Measurements from ENCODE around the gene FIGLA. TPM values are rescaled to one million over a fixed set of nuclear protein-coding genes. Genes with fewer than 3 reads are reported as not detected.
A peak's percentile ranks its signal among the peaks of the same experiment; 100 is the strongest.

Gene FIGLA
- total RNA-seq, 3 donors from 2014 or later = not detected

DNA sequence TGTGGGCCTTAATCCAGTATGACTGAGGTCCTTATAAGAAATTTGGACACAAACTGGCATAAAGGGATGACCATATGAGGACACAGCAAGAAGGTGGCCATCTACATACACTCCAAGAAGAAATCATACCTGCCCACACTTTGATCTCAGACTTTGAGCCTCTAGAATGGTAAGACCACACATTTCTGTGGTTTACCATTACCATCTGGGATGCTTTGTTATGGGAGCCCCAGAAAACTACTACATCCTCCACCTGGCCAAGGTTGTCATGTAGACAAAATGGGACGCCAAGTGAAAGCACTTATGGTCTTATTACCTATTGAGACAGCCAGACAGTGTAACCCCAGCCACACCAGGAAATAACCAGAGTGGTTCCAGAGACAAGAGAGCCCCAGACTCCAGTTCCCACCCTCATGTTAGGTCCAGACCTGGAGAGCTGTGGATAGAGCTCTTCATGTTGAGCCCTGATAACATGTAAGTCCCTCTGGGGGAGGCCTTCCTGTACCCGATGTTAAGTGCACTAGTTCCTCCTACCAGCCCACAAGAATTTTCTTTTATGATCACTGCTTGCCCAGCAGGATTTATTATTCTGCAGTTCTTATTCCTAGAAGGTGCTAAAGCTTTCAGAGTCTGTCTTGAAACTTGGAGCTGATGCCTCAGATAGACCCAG, 17.8 kb downstream of the FIGLA start:
- peaks cover 7% of the 10 kb centered on the region for H3K4me1 Mint-ChIP-seq (ENCODE audit: low read depth)
- ATAC-seq (no peak), DNase-seq (no peak)
- peaks cover 53% of the 10 kb centered on the region for H3K27me3 Mint-ChIP-seq (ENCODE audit: low read depth)
- peaks cover 2% of the 10 kb centered on the region for H3K36me3 Mint-ChIP-seq (ENCODE audit: insufficient read depth)
- H3K9me3 Mint-ChIP-seq = no peaks in the 10 kb centered on the region
- H3K4me3 Mint-ChIP-seq = no peak overlapping the region

DNA sequence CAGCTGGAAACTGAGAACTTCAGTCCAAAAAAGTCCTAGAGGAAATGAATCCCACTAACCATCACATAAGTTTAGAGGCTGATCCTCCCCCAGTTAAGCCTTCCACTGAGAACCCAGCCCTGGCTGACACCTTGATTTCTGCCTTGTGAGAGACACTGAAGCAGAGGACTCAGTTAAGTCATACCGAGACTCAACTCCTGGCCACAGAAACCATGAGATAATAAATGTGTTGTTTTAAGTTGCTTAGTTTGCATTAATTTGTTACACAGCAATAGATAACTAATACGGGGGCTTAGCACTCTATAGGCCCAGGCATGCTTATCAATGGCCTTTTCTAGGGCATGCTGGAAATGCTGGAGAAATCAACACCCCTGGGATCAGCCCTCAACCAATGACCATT, 19.0 kb downstream of the FIGLA start:
- DNase-seq = no peak
- no peak for ATAC-seq
- Mint-ChIP-seq H3K9me3 (no peaks in the 10 kb centered on the region), H3K27me3 (ENCODE audit: low read depth) (peaks cover 55% of the 10 kb centered on the region), H3K36me3 (ENCODE audit: insufficient read depth) (peaks cover 2% of the 10 kb centered on the region), H3K4me3 (no peak overlapping the region), H3K4me1 (ENCODE audit: low read depth) (peaks cover 12% of the 10 kb centered on the region)

DNA sequence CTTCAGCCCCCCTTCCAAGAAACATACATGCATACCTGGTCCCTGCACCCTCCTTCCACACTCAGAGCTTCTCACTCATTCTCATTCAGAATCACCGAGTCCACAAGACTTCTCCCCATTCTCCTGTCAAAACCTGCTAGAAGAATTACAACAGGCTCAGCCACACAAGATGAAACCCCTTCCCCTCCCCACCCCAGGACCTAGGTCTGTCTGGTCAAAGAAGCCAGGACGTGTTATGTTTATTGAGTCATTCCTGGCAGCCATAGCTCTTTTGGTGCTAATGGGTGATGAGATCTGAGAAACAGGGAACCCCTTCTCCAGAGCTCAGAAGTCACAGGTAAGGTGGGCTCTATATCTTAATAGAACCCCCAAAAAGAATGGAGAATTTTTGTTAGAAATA, 21.0 kb downstream of the FIGLA start:
- H3K4me1 Mint-ChIP-seq (ENCODE audit: low read depth) = peaks cover 14% of the 10 kb centered on the region
- no peaks in the 10 kb centered on the region for H3K9me3 Mint-ChIP-seq
- no peak overlapping the region for H3K4me3 Mint-ChIP-seq
- DNase-seq = no peak
- peaks cover 2% of the 10 kb centered on the region for H3K36me3 Mint-ChIP-seq (ENCODE audit: insufficient read depth)
- H3K27me3 Mint-ChIP-seq (ENCODE audit: low read depth) = peaks cover 61% of the 10 kb centered on the region
- no peak for ATAC-seq

DNA sequence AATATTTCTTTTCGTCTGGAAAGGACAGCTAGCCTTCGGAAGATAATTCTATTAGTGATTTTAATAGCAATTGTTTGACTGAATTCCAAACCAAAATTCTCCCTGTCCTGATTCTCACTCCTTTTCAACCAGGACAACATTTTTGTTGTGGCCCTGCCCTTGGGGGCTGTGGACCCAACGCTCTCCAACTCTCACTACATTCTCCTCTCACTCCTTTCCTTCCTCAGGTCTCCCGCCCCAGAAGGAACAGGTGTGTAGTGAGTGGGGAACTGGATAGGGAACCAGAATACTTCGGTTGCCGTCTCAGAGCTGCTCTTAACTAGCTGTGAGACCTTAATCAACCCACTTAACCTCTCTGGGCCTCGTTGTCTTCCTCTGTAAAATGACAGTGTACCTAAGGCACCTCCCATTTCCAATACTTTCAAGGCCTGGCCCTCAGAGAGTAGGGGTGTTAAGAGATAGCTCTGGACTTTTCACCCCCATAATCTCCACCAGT, 21.8 kb downstream of the FIGLA start:
- ATAC-seq = no peak
- peak overlapping the region; percentile 60 for H3K4me3 Mint-ChIP-seq
- H3K9me3 Mint-ChIP-seq = no peaks in the 10 kb centered on the region
- peaks cover 2% of the 10 kb centered on the region for H3K36me3 Mint-ChIP-seq (ENCODE audit: insufficient read depth)
- H3K4me1 Mint-ChIP-seq (ENCODE audit: low read depth) = peaks cover 14% of the 10 kb centered on the region
- peaks cover 57% of the 10 kb centered on the region for H3K27me3 Mint-ChIP-seq (ENCODE audit: low read depth)
- no peak for DNase-seq

DNA sequence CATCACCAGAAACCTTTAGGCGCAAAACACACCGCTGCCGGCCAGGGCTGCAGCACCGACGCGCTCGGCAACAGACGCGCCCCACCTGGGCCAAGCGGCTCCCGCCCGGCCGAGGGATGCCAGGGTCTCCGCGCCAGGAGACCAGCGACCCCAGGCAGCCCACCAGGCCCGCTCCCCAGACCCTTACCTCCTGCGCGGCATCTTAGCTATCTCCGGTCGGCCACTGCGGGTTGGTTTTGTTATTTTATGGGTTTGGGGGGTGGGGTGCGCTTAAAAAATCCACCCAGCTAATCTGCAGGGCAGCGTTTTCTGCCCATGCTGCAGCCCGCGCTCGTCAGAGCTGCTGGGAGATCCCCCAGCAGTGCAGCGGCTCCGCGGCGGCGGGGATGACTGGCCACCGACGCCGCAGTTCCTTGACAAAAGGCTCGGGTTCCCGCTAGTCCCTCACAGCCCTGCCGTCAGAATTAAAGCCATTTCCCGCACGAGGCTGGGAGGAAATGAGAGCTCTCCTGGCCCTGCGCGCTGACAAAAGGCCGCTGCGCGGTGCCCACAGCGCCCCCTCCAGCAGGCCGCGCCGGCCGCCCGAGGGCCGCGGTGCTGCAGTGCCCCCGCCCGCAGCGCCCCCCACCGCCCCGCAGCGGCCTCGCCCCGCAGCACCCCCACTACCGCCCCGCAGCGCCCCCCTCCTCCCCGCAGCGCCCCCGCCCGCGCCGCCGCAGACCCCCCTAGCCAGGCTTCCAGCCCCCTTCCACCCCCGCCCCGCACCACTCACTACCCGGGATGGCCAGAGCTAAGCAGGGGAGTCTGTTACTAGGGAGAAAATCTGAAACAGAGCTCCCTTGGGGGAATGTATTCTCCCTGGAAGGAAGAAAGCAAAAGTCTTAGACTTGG, 22.5 kb downstream of the FIGLA start, which contains the start of gene ADD2:
TSS of gene ADD2 (minus strand) at position 502 of the 891 bp plus-strand sequence. CDS start 61,792 bp downstream, outside the sequence.
- H3K27me3 Mint-ChIP-seq (ENCODE audit: low read depth) = peaks cover 50% of the 10 kb centered on the region
- H3K4me3 Mint-ChIP-seq = peak within 1 kb of the TSS; percentile 84
- ATAC-seq (peak; percentile 79 to 86), DNase-seq (peak; percentile 23)
- peaks cover under 1% of the 10 kb centered on the region for H3K36me3 Mint-ChIP-seq (ENCODE audit: insufficient read depth)
- H3K4me1 Mint-ChIP-seq (ENCODE audit: low read depth) = peaks cover 14% of the 10 kb centered on the region
- H3K9me3 Mint-ChIP-seq = no peaks in the 10 kb centered on the region

DNA sequence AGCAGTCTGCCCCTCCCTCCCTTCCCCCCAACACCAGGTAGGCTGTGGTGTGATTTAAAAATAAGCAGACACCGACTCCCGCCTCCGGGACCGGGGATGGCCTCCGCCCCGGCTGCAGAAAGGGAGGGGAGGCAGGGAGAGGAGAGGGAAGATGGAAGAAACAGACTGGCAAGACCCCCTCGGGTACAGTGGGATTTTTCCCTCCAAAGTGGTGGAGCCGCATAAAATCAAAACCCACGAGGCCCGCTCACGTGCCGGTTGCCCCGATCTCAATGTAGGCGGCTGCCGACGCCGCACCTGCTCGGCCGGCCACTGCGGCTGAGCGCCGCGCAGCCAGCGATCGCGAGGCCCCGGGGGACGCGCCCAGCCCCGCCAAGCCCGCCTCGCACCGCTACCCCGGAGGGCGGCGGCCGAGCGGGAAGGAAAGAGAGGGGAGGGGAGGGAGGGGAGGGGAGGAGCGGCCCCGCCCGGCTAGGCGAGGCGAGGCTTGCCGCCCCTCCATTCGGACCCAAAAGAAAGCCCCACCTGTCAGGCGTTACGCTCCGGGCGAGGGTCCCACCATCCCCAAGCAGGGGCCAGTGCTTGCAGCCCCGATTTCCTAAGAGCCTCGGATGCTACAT, 23.3 kb downstream of the FIGLA start:
- DNase-seq = no peak
- peak overlapping the region; percentile 84 for H3K4me3 Mint-ChIP-seq
- H3K9me3 Mint-ChIP-seq = no peaks in the 10 kb centered on the region
- ATAC-seq = peak; percentile 33 to 50
- peaks cover 45% of the 10 kb centered on the region for H3K27me3 Mint-ChIP-seq (ENCODE audit: low read depth)
- H3K4me1 Mint-ChIP-seq (ENCODE audit: low read depth) = peaks cover 14% of the 10 kb centered on the region
- H3K36me3 Mint-ChIP-seq (ENCODE audit: insufficient read depth) = no peaks in the 10 kb centered on the region

DNA sequence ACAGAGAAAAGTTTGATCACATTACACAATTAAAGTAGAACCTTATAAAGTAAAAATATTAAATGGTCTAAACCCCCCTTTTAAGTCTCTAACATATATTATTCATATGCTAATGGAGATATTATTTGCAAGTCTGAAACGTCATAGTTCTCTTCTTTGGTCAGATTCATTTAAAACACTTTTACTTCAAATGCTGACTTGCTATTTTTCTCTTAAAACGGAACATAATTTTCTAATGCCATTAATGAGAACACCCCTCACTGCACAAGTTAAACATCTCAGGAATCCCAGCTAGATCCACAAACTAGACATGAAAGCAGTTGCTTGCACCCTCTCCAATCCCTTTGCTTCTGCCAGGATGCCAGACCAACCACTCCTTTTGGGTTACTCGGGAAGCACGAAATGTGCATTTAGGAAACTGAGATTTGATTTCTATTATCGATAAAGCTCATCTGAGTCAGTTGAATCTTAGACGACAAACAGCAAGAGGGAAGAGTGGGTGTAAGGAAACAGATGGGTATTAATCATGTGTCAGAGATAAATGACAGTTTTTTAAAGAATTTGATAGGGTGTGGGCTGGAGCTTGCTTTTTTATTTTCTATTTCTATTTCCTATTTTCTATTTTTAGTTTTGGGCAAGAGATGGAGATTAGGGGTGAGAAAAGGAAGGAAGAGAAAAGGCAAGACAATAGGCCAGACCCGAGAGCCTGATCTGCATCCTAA, 23.9 kb downstream of the FIGLA start:
- H3K36me3 Mint-ChIP-seq (ENCODE audit: insufficient read depth) = no peaks in the 10 kb centered on the region
- no peaks in the 10 kb centered on the region for H3K9me3 Mint-ChIP-seq
- peaks cover 47% of the 10 kb centered on the region for H3K27me3 Mint-ChIP-seq (ENCODE audit: low read depth)
- ATAC-seq (peak; percentile 19 to 25), DNase-seq (no peak)
- H3K4me1 Mint-ChIP-seq (ENCODE audit: low read depth) = peaks cover 14% of the 10 kb centered on the region
- peak overlapping the region; percentile 75 for H3K4me3 Mint-ChIP-seq

DNA sequence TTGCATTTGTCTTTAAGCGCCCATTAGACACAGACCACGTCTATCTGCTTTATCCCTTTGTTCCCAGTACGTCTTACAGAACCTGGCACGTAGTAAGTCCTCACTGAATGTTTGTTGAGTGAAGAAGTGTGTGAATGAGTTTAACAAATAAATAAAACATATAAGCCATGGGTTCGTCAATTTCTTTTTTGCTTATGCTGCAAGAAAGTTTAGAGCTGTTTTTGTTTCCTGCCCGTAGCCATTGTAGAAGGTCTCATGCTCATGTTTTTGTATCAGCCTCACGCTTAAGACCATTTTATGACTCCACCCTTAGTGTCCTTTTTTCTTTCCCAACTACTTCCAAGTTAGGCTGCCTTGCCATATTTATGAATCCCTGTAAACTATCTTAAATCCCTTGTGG, 24.9 kb downstream of the FIGLA start:
- Mint-ChIP-seq H3K4me3 (no peak overlapping the region), H3K27me3 (ENCODE audit: low read depth) (peaks cover 39% of the 10 kb centered on the region), H3K4me1 (ENCODE audit: low read depth) (peaks cover 14% of the 10 kb centered on the region)

DNA sequence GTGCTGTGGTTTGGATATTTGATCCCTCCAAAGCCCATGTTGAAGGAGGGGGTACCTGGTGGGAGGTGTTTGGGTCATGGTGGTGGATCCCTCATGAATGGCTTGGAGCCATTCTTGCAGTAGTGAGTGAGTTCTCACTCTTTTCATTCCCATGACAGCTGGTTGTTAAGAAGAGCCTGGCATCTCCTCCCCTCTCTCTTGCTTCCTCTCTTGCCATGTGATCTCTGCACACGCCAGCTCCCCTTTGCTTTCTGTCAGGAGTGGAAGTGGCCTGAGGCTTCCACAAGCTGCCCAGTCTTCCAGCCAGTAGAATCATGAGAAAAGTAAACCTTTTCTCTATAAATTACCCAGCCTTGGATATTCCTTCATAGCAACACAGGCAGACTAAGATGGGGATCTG, 31.0 kb downstream of the FIGLA start:
- ATAC-seq (no peak), DNase-seq (no peak)
- Mint-ChIP-seq H3K9me3 (no peaks in the 10 kb centered on the region), H3K36me3 (ENCODE audit: insufficient read depth) (no peaks in the 10 kb centered on the region), H3K27me3 (ENCODE audit: low read depth) (peaks cover 9% of the 10 kb centered on the region), H3K4me1 (ENCODE audit: low read depth) (no peaks in the 10 kb centered on the region), H3K4me3 (no peak overlapping the region)

More for the DNA sequence above, 24.9 kb downstream of the FIGLA start:
- no peaks in the 10 kb centered on the region for H3K9me3 Mint-ChIP-seq
- no peak for DNase-seq
- ATAC-seq = no peak
- no peaks in the 10 kb centered on the region for H3K36me3 Mint-ChIP-seq (ENCODE audit: insufficient read depth)

DNA sequence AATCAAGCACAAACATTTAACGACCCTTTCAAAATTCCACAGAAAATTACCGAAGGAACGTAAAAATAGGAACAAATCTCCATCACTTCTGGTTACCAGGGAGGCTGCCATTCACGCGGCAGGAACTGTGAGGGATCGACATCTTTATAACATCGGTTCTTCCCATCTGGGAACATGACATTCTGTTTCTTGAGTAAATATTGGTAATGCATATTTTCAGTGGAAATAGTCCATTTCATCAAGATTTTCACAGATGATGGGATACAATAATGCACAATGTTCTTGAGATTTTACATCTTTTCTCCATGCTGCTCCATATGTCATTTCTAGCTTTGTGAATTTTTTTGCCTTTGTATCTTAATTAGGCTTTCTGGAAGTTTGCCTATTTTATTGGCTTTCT, 32.5 kb downstream of the FIGLA start:
- ATAC-seq (no peak), DNase-seq (no peak)
- H3K27me3 Mint-ChIP-seq (ENCODE audit: low read depth) = peaks cover 9% of the 10 kb centered on the region
- no peaks in the 10 kb centered on the region for H3K9me3 Mint-ChIP-seq
- no peak overlapping the region for H3K4me3 Mint-ChIP-seq
- no peaks in the 10 kb centered on the region for H3K36me3 Mint-ChIP-seq (ENCODE audit: insufficient read depth)
- H3K4me1 Mint-ChIP-seq (ENCODE audit: low read depth) = no peaks in the 10 kb centered on the region

DNA sequence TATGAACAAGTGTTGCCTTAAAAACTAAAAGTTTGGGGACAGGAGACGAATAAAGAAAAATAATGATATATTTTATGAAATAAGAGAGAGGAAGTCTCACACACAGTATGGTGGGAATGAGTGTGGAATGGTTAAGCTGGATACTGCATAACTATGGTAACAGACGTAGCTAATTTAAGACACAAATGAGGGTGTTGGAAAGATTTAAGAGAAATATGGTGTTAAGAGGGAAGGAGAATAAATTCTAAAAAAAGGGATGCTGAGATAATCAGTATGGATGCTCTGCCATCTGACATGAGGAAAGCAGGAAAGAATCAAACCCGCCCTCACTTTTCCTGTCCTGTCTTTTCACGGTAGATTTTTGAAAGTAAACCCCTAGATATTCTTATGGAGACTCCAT, 33.1 kb downstream of the FIGLA start:
- Mint-ChIP-seq H3K36me3 (ENCODE audit: insufficient read depth) (no peaks in the 10 kb centered on the region), H3K9me3 (no peaks in the 10 kb centered on the region), H3K27me3 (ENCODE audit: low read depth) (peaks cover 9% of the 10 kb centered on the region), H3K4me1 (ENCODE audit: low read depth) (no peaks in the 10 kb centered on the region), H3K4me3 (no peak overlapping the region)
- no peak for DNase-seq
- no peak for ATAC-seq

DNA sequence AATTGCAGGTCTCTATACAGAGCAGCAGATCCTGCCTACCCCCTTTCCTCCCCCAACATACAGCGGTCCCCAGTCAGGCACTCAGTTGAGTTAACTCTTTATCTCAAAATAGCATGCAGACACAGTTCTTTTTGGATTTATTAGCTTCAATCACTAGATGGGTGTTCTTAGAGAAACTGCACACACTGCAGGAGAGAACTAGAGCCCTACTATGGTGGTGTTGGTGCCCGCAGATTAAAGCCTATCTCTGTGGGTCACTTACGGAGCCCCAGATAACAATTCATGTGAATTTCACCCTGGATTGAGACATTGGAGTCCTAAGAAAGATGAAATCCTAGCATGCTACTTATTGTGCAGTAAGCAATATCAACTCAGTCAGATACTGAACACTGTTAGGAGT, 34.3 kb downstream of the FIGLA start:
- H3K36me3 Mint-ChIP-seq (ENCODE audit: insufficient read depth) = no peaks in the 10 kb centered on the region
- no peak for DNase-seq
- no peak for ATAC-seq
- H3K27me3 Mint-ChIP-seq (ENCODE audit: low read depth) = peaks cover 6% of the 10 kb centered on the region
- H3K4me3 Mint-ChIP-seq = no peak overlapping the region
- H3K4me1 Mint-ChIP-seq (ENCODE audit: low read depth) = no peaks in the 10 kb centered on the region
- no peaks in the 10 kb centered on the region for H3K9me3 Mint-ChIP-seq

DNA sequence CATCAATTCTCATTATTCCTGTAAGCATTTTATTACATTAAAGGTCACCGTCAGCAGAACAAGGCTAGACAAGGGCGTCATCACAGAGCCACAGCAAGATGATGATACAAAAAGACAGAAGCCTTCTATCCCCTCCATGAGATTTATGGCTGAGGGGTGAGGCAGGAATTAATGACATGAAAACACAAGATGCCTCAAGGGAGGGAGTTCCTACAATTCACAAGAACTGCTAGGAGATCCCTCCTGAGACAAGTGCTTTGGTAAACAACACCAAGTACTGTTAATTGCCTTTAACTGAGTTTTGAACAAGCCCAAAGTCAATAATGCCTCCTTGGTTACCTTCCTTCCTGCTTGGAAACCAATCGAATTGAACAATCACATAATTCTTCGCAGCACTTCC, 36.5 kb downstream of the FIGLA start:
- Mint-ChIP-seq H3K27me3 (ENCODE audit: low read depth) (peaks cover 11% of the 10 kb centered on the region), H3K9me3 (no peaks in the 10 kb centered on the region), H3K36me3 (ENCODE audit: insufficient read depth) (no peaks in the 10 kb centered on the region), H3K4me1 (ENCODE audit: low read depth) (no peaks in the 10 kb centered on the region), H3K4me3 (no peak overlapping the region)
- DNase-seq (no peak), ATAC-seq (no peak)

DNA sequence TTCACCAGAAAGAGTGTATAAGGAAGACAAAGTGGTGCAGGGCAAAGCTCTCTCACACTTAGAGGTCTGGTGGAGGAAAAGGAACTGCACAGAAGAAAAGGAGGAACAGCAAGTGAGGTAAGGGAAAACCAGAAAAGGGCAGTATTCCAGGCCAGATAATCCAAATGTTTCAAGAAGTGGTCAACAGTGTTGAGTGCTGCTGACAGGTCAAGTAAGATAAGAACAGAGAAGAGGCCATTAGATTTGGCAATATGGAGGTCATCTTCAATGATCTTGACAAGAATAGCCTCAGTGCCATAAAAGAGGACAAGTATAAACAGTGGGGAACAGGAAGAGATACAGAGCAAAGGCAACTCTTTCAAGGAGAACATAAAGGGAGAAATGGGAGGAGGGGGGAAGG, 37.4 kb downstream of the FIGLA start:
- no peak for ATAC-seq
- Mint-ChIP-seq H3K4me1 (ENCODE audit: low read depth) (no peaks in the 10 kb centered on the region), H3K27me3 (ENCODE audit: low read depth) (peaks cover 17% of the 10 kb centered on the region), H3K36me3 (ENCODE audit: insufficient read depth) (no peaks in the 10 kb centered on the region), H3K4me3 (no peak overlapping the region), H3K9me3 (no peaks in the 10 kb centered on the region)
- DNase-seq = no peak
